ENCODE results near the gene SPACA7.

DNA sequence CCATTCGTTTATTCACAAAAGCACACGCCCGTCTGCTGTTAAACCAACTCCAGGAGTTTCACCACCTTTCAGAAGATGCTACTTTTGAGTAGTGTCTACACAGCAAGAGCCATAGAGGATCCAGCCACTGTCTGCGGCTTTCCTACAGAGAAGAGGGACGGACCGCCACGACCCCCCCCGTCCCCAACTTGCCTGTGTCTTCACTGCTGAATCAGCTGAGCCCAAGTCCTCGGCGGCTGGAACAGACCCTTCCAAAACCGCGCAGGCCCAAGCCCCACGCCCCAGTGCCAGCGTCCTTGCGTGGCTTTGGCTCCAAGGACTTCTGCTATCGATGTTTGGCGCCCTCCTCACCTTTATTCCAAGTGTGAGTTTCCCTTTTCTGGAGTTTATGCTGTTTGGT is 65.1 kb downstream of the SPACA7 start:
- TF ChIP-seq CTCF (IDR thresholded peaks at IDR 0.05) (no peak), POLR2A (IDR thresholded peaks at IDR 0.05) (no peak)
